HG02943 (cell line): ENCODE data around the gene CERS1.

Source experiments
- ATAC-seq: cut with Tn5 transposase; IDR thresholded peaks from one replicate; pipeline ENCODE4 v1.9.1; 2021; ENCODE audit warnings: mild to moderate bottlenecking, low read depth, moderate library complexity; ENCODE audit not compliant: unreplicated experiment

The CERS1 gene

GRCh38 chr19:18878058-18878797 is 17.7 kb downstream of the CERS1 start:
- ATAC-seq: no peak

DNA sequence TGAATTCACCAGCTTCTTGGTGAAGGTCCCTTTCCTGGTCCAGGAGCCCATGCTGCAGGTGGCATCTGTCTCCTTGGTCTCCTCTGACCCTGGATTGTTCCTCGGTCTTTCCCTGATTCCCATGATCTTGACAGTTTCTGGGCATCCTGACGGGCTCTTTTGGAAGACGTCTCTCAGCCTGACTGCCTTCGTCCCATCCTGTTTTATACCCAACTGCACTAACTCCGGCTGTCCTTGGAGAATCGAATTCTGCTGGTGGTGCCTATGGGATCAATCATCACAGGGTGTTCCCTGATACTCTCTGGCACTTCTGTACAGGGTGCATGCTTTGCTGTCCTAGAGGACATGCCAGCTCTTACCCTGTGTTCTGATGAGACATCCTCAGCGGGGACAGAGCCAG is 19.1 kb downstream of the CERS1 start:
- ATAC-seq: no peak

DNA sequence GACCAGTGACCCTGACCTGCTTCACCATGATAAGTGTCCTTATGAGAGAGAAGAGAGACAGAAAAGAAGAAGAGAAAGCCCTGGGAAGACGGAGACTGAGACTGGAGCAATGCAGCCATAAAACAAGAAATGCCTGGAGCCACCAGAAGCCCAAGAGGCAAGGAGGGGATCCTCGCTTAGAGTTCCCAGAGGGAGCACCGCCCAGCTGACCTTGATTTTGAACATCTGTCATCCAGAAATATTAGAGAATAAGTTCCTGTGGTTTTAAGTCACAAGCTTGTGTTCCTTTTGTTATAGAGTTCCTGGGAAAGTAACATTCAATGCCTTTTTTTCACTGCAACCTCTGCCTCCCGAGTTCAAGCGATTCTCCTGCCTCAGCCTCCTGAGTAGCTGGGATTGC is 20.2 kb downstream of the CERS1 start:
- ATAC-seq: no peak

GRCh38 chr19:18871543-18871942 is 24.4 kb downstream of the CERS1 start:
- no peak for ATAC-seq

- no peak for ATAC-seq
Measured at GRCh38 chr19:18870531-18871172, 25.3 kb downstream of the CERS1 start.

- no peak for ATAC-seq
Measured at GRCh38 chr19:18869781-18870530, 26.0 kb downstream of the CERS1 start.

DNA sequence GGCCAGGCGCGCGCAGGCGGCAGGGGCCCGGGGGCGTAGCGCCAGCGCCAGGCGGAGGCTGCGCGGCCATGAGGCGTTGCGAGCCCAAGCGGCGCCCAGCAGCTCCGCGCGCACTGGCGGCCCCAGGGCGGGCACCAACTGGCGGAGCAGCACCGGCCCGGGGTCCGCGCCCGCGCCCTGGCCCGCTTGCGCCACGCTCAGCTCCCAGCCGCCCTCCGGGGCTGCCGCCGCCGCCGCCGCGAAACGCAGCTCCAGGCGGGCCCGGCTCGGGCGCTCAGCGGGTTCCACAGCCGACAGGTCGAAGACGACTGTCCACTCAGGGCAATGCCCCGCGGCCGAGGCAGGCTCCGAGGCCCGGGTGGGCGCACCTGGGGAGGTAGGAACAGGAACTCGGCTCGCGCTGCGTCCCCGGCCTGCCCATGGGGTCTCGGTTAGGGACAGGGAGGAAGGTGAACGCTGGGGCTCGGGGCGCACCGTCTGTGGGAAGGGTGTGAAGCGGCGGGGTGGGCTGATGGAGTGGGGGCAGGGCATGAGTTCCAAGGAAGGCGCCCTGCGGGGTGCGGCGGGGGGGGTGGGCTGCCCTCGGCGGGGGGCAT is 26.8 kb downstream of the CERS1 start:
- ATAC-seq: no peak

- no peak for ATAC-seq
Measured at GRCh38 chr19:18868380-18869022, 27.5 kb downstream of the CERS1 start.

GRCh38 chr19:18867751-18868150 is 28.2 kb downstream of the CERS1 start:
- ATAC-seq: no peak

- no peak for ATAC-seq
Measured at GRCh38 chr19:18867199-18867598, 28.8 kb downstream of the CERS1 start.

DNA sequence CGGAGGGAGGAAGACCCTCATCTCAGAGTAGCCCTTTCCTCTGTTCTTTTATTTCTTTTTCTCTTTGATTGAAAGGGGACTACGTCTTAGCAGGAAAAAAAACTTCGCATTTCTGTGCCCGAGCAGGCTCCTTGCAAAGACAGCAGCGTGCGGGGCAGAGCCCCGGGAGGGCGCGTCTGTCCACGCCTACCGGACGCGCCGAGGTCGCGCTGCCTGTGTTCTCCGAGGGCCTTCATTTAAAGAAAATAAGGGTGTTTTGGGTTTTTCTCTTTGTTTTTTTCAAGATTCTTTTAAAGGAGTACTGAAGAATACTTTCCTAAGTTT is 29.2 kb downstream of the CERS1 start:
- ATAC-seq: no peak

GRCh38 chr19:18865973-18866799 is 29.8 kb downstream of the CERS1 start:
- no peak for ATAC-seq

- ATAC-seq: no peak
Measured at GRCh38 chr19:18865106-18865972, 30.6 kb downstream of the CERS1 start.

DNA sequence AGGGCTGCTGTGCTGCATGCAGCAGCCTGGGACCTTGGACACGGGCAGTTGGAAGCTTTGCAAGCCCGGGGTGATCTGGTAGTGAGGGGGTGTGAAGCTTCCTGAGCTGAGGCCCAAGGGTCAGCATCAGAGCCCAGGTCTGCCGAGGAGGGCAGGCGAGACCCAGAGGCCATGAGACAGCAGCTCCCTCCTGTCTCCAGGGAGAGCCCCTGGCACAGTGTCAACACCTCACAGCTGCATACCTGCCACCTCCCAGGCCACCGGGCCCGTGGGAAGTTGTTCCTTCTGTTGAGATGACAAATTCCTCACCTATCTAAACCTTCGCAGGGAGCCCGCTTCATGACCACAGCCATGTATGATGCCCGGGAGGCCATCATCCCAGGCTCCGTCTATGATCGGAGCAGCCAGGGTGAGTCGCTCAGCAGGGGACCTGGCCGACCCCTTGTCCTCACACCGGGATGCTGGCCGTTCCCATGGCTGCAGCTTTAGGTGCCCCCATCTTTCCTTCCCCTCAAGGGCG is 32.1 kb downstream of the CERS1 start:
- ATAC-seq: no peak

DNA sequence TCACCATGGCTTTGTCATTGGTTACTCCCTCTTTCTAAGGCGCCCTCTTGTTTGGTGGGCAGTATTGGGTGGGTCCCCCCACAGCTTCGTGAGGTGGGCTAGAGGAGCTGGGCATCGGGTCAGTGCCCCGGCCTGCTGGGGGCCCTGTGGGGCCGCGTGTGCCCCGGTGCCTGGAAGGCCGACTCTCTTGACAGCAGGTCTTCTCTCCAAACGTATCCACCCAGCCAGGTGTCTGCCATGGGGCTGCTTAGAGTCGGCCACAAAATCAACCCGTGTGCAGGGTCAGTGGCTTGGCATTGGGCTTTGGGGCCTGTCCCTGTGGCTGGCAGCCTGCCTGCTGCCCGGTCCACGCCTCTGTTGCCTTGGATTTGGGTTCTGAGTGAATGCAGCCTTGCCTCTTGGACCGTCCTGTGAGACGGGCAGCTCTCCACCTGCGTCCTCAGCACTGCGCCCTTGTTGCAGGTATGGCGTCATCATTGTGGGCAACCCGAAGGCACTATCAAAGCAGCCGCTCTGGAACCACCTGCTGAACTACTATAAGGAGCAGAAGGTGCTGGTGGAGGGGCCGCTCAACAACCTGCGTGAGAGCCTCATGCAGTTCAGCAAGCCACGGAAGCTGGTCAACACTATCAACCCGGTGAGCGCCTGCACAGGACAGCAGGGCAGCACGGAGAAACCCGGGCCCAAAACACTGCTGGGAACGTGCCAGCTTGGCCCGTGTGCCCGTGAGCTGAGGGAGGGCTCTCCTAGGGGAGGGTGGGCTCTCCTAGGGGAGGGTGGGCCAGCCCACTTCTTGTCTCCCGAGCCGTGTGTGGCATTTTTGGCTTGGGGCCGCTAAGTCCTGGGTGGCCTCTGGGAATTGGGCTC is 32.7 kb downstream of the CERS1 start:
- ATAC-seq: no peak

DNA sequence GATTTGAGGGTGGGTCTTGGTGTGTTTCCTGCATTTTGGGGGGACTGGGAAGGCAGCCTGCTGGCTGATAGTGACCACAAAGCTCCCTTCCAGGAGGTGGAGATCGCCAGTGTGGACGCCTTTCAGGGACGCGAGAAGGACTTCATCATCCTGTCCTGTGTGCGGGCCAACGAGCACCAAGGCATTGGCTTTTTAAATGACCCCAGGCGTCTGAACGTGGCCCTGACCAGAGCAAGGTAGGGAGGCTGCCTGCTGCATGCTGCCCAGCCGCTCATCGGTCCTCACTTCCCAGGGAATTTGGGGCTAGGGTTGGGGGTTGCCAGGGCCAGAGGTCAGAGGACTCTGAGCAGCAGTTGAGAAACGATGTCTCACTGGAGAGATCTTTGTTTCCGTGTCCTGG is 34.0 kb downstream of the CERS1 start:
- no peak for ATAC-seq

DNA sequence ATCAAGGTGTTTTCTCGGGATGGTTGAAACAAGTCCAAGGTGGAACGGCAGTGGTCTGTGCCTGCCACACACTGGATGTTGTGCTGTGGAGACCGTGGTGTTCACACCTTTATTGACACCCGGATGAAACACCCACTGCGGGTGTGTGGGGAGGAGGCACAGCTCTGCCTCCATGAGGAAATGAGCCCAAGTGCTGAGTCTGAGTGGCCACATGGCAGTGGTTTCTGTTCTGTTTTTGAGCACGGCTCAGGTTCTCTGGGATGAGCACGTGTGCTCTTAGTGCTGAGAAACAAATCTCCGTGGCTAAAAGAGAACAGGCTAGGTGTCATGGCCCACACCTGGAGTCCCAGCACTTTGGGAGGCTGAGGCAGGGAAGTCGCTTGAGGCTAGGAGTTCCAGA is 34.7 kb downstream of the CERS1 start:
- ATAC-seq: no peak

GRCh38 chr19:18860725-18861124 is 35.2 kb downstream of the CERS1 start:
- no peak for ATAC-seq
